Immature natural killer cell (primary cell): ENCODE measurements around the gene SSTR3. TPM values are rescaled to one million over a fixed set of nuclear protein-coding genes. Genes with fewer than 3 reads are reported as not detected.
A peak's percentile ranks its signal among the peaks of the same experiment; 100 is the strongest.

ENCODE experiments used
- DNase-seq, 3 donors: peaks; one replicate each; pipeline ENCODE4 v3.0.0; 2022; ENCODE audit warnings: mixed read lengths in 1 of 3
- H3K27ac Mint-ChIP-seq, 6 donors: one replicate each; pipeline ENCODE4 v1.8.0; 2020; ENCODE audit warnings: mixed read lengths in 6 of 6, mild to moderate bottlenecking in 5 of 6, inconsistent platforms in 4 of 6, moderate library complexity in 3 of 6
- H3K27me3 Mint-ChIP-seq, 3 donors: one replicate each; pipeline ENCODE4 v1.8.0; 2020 to 2021; ENCODE audit warnings: low read depth in 3 of 3, mild to moderate bottlenecking in 3 of 3, mixed read lengths in 3 of 3, moderate library complexity in 3 of 3, inconsistent platforms in 1 of 3
- H3K36me3 Mint-ChIP-seq, 3 donors: one replicate each; pipeline ENCODE4 v1.8.0; 2020; ENCODE audit warnings: mixed read lengths in 3 of 3, inconsistent platforms in 2 of 3, mild to moderate bottlenecking in 2 of 3
- H3K4me1 Mint-ChIP-seq, 2 donors: one replicate each; pipeline ENCODE4 v1.8.0; 2020; ENCODE audit warnings: inconsistent platforms in 2 of 2, mild to moderate bottlenecking in 2 of 2, mixed read lengths in 2 of 2, moderate library complexity in 1 of 2
- H3K4me3 Mint-ChIP-seq, 5 donors: one replicate each; pipeline ENCODE4 v1.8.0; 2020; ENCODE audit warnings: mild to moderate bottlenecking in 5 of 5, mixed read lengths in 5 of 5, inconsistent platforms in 3 of 5, moderate library complexity in 3 of 5
- H3K9me3 Mint-ChIP-seq, 6 donors: one replicate each; pipeline ENCODE4 v1.8.0; 2020; ENCODE audit warnings: mild to moderate bottlenecking in 6 of 6, mixed read lengths in 6 of 6, inconsistent platforms in 4 of 6, moderate library complexity in 3 of 6
- polyA plus RNA-seq, 3 donors: library from polyadenylated mRNA; unstranded; fragments of 300-500 nt; fragmentation: Illumina TruSeq; gene quantifications; one replicate each; pipeline ENCODE4 v1.2.3, GENCODE V29; 2021

The SSTR3 gene
- polyA plus RNA-seq, 3 donors from 2014 or later, result not detected

GRCh38 chr22:37249986-37250385, 37.7 kb upstream of the SSTR3 start:
- H3K27ac Mint-ChIP-seq, result no peak overlapping the region
- no peak overlapping the region for H3K4me3 Mint-ChIP-seq
- DNase-seq, result no peak
- H3K4me1 Mint-ChIP-seq, result peaks cover 9 to 10% of the 10 kb centered on the region in 2 donors
- no peaks in the 10 kb centered on the region for H3K36me3 Mint-ChIP-seq
- H3K27me3 Mint-ChIP-seq, result peaks cover 0 to 5% (median 2%) of the 10 kb centered on the region in 3 donors
- no peaks in the 10 kb centered on the region for H3K9me3 Mint-ChIP-seq

DNA sequence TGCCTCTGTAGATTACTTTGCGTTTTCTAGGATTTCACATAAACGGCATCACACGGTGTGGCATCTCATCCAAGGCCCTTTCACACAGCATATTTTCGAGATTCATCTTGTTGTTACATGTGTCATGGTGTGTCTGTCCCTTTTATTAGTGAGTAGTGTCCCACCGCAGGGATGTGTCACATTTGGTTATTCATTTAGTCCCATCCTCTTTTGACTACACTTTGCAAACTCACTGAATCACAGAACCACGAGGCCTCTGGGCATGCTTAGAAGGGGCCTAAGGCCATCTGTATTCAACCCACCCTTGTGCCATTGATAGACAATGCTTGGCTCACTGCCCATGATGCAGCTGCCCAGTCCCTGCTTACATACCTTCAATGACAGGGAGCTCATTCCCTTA, 36.0 kb upstream of the SSTR3 start:
- no peak overlapping the region for H3K27ac Mint-ChIP-seq
- H3K4me1 Mint-ChIP-seq, result peaks cover 21 to 22% of the 10 kb centered on the region in 2 donors
- peaks cover 9 to 14% (median 11%) of the 10 kb centered on the region in 3 donors for H3K27me3 Mint-ChIP-seq
- H3K9me3 Mint-ChIP-seq, result no peaks in the 10 kb centered on the region
- no peak for DNase-seq
- H3K36me3 Mint-ChIP-seq, result no peaks in the 10 kb centered on the region
- H3K4me3 Mint-ChIP-seq, result no peak overlapping the region

GRCh38 chr22:37245740-37246139, 33.5 kb upstream of the SSTR3 start:
- H3K36me3 Mint-ChIP-seq, result peaks cover 0 to 12% (median 7%) of the 10 kb centered on the region in 3 donors

DNA sequence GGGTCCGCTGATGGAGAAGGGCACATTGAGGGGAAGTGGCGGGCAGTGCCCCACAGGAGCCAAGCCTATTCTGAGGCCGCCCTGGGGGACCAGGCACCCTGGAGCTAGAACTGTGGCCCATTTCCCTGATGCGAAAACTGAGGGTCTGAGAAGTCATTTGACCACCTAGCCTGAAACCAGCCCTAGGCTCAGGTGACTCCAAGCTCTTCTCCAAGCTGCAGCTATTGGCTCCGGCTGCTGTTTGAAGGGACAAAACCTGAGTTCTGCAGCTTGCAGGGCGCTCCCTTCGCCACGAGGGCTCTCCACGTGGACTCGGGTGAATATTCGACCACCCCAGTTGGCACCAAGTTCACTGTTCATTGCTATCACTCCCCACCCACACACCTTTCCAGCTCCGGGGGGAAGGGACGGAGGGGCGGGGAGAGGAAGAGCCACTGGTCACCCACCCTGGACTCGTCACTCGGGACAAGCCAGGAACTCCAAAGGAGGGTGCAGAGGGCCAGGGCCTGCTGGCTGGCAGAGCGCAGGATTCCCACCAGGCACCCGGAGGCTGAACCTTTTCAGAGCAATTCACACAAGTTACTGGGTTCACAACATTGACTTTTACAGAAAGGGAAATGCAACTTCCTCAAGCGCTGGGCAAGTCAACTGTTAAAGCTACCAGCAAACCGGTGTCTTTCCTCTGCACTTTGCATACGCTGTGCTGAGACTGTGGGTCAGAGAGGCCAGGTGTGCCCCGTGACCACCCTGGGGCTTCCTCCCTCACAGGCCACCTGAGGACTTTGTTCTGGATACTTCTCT, 32.8 kb upstream of the SSTR3 start:
- peak overlapping the region; percentile 88 to 99 (median 98) for H3K4me3 Mint-ChIP-seq
- H3K4me1 Mint-ChIP-seq, result peaks cover 48 to 49% of the 10 kb centered on the region in 2 donors
- H3K36me3 Mint-ChIP-seq, result peaks cover 4 to 18% (median 13%) of the 10 kb centered on the region in 3 donors
- H3K27ac Mint-ChIP-seq, result peak overlapping the region; percentile 91 to 99 (median 98)
- H3K9me3 Mint-ChIP-seq, result no peaks in the 10 kb centered on the region
- DNase-seq, result no peak
- H3K27me3 Mint-ChIP-seq, result peaks cover 15 to 34% (median 20%) of the 10 kb centered on the region in 3 donors

More at GRCh38 chr22:37245740-37246139, 33.5 kb upstream of the SSTR3 start:
- no peak for DNase-seq
- peak overlapping the region in 2 of 5 donors; percentile 33 to 35 for H3K4me3 Mint-ChIP-seq
- peak overlapping the region in 3 of 6 donors; percentile 24 to 99 (median 99) for H3K27ac Mint-ChIP-seq
- no peaks in the 10 kb centered on the region for H3K9me3 Mint-ChIP-seq
- peaks cover 41 to 42% of the 10 kb centered on the region in 2 donors for H3K4me1 Mint-ChIP-seq
- peaks cover 15 to 29% (median 20%) of the 10 kb centered on the region in 3 donors for H3K27me3 Mint-ChIP-seq

GRCh38 chr22:37244114-37244921, 32.0 kb upstream of the SSTR3 start, which contains the start of gene RAC2:
RAC2 (minus strand) TSS chr22:37244269; CDS start chr22:37244148, 121 bp downstream.
- peak; percentile 82 to 83 (median 82) for DNase-seq
- Mint-ChIP-seq H3K27ac (peak within 1 kb of the TSS; percentile 95 to 99 (median 98)), H3K27me3 (peaks cover 15 to 34% (median 20%) of the 10 kb centered on the region in 3 donors), H3K36me3 (peaks cover 4 to 19% (median 13%) of the 10 kb centered on the region in 3 donors), H3K4me3 (peak within 1 kb of the TSS; percentile 88 to 99 (median 98)), H3K9me3 (no peaks in the 10 kb centered on the region), H3K4me1 (peaks cover 56 to 57% of the 10 kb centered on the region in 2 donors)

GRCh38 chr22:37243402-37244113, 31.3 kb upstream of the SSTR3 start:
- Mint-ChIP-seq H3K27ac (peak overlapping the region; percentile 95 to 99 (median 98)), H3K4me3 (peak overlapping the region; percentile 88 to 99 (median 98)), H3K4me1 (peaks cover 63 to 64% of the 10 kb centered on the region in 2 donors), H3K9me3 (no peaks in the 10 kb centered on the region), H3K27me3 (peaks cover 15 to 39% (median 20%) of the 10 kb centered on the region in 3 donors), H3K36me3 (peaks cover 6 to 26% (median 13%) of the 10 kb centered on the region in 3 donors)
- peak in 2 of 3 donors; percentile 39 to 44 for DNase-seq

DNA sequence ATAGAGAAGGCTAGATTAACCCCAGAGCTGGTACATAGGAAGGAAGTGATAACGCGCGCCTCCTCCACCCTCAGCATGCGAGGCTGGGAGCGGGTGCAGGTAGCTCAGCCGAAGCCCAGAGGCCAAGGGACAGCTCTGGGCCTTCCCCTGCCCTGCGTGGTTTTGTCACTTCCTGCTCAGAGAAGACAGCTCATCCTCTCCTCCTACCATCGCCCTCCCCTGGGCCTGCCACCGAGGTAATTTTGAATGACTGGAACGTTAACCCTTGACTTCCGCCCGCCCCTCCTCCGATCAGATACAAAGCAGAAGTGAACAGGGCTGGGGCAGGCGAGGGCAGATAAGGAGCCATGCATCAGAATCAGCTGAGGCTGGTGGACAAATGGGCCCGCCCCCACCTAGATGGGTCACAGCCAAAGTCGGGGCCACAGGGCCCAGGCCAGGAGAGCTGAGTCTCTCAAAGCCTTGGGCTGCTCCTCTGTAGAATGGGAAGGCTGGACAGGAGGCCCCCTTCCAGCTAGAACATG, 30.2 kb upstream of the SSTR3 start:
- Mint-ChIP-seq H3K4me3 (peak overlapping the region; percentile 88 to 99 (median 98)), H3K36me3 (peaks cover 9 to 34% (median 21%) of the 10 kb centered on the region in 3 donors), H3K9me3 (no peaks in the 10 kb centered on the region), H3K27me3 (peaks cover 18 to 43% (median 18%) of the 10 kb centered on the region in 3 donors), H3K4me1 (peaks cover 74 to 75% of the 10 kb centered on the region in 2 donors), H3K27ac (peak overlapping the region; percentile 95 to 99 (median 98))
- DNase-seq, result peak; percentile 82 to 88 (median 84)

- peak; percentile 78 to 80 (median 79) for DNase-seq
Observed at GRCh38 chr22:37241351-37242142, 29.3 kb upstream of the SSTR3 start.

DNA sequence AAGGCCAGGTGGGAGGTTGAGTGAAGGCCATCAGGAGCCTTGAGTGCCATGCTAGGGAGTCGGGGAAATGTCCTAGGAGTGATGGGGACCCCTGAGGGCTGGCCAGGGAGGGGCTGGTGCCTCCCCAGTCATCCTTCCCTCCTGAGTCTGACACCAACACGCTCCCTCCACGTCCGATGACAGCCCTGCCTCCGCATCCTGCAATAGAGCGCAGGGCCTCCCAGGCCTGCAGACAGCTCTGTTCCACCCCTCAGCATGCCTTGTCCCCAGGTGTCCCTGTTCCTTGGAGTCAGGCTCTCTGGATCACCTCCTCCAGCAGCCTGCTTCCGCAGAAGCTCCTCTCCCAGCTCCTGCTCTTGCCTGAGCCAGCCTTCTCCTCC, 28.7 kb upstream of the SSTR3 start:
- Mint-ChIP-seq H3K27me3 (peaks cover 17 to 46% (median 18%) of the 10 kb centered on the region in 3 donors), H3K9me3 (no peaks in the 10 kb centered on the region), H3K4me3 (peak overlapping the region; percentile 88 to 99 (median 98)), H3K27ac (peak overlapping the region; percentile 95 to 99 (median 98)), H3K4me1 (peaks cover 87 to 91% of the 10 kb centered on the region in 2 donors), H3K36me3 (peaks cover 9 to 44% (median 28%) of the 10 kb centered on the region in 3 donors)
- DNase-seq, result no peak

More at GRCh38 chr22:37241351-37242142, 29.3 kb upstream of the SSTR3 start:
- peak overlapping the region; percentile 88 to 99 (median 98) for H3K4me3 Mint-ChIP-seq
- H3K36me3 Mint-ChIP-seq, result peaks cover 9 to 38% (median 23%) of the 10 kb centered on the region in 3 donors
- H3K9me3 Mint-ChIP-seq, result no peaks in the 10 kb centered on the region
- peaks cover 81 to 84% of the 10 kb centered on the region in 2 donors for H3K4me1 Mint-ChIP-seq
- H3K27me3 Mint-ChIP-seq, result peaks cover 17 to 44% (median 18%) of the 10 kb centered on the region in 3 donors
- peak overlapping the region; percentile 95 to 99 (median 98) for H3K27ac Mint-ChIP-seq

- peaks cover 87 to 91% of the 10 kb centered on the region in 2 donors for H3K4me1 Mint-ChIP-seq
- H3K36me3 Mint-ChIP-seq, result peaks cover 9 to 48% (median 28%) of the 10 kb centered on the region in 3 donors
- no peaks in the 10 kb centered on the region for H3K9me3 Mint-ChIP-seq
- DNase-seq, result no peak
- H3K27ac Mint-ChIP-seq, result peak overlapping the region; percentile 95 to 99 (median 98)
- peaks cover 17 to 46% (median 18%) of the 10 kb centered on the region in 3 donors for H3K27me3 Mint-ChIP-seq
- H3K4me3 Mint-ChIP-seq, result peak overlapping the region; percentile 88 to 99 (median 98)
Observed at GRCh38 chr22:37240240-37240940, 28.1 kb upstream of the SSTR3 start.

GRCh38 chr22:37239336-37240239, 27.3 kb upstream of the SSTR3 start:
- H3K27ac Mint-ChIP-seq, result peak overlapping the region; percentile 95 to 99 (median 99)
- H3K4me1 Mint-ChIP-seq, result peaks cover 87 to 91% of the 10 kb centered on the region in 2 donors
- peaks cover 12 to 52% (median 31%) of the 10 kb centered on the region in 3 donors for H3K36me3 Mint-ChIP-seq
- no peaks in the 10 kb centered on the region for H3K9me3 Mint-ChIP-seq
- H3K27me3 Mint-ChIP-seq, result peaks cover 17 to 45% (median 20%) of the 10 kb centered on the region in 3 donors
- DNase-seq, result no peak
- peak overlapping the region; percentile 84 to 99 (median 98) for H3K4me3 Mint-ChIP-seq
